ENCODE results near the gene DNAH6.
"Not testable (repeated sequence)": the region's sequence is repeated elsewhere in the genome, so short reads cannot be mapped to it uniquely, and the experiment has no call there.

The DNAH6 gene

GRCh38 chr2:84847326-84848050 is 331.2 kb downstream of the DNAH6 start:
- no peak for DNase-seq

GRCh38 chr2:84849271-84849952 is 333.1 kb downstream of the DNAH6 start:
- no peak for DNase-seq

GRCh38 chr2:84850471-84850870 is 334.2 kb downstream of the DNAH6 start:
- no peak for DNase-seq

DNA sequence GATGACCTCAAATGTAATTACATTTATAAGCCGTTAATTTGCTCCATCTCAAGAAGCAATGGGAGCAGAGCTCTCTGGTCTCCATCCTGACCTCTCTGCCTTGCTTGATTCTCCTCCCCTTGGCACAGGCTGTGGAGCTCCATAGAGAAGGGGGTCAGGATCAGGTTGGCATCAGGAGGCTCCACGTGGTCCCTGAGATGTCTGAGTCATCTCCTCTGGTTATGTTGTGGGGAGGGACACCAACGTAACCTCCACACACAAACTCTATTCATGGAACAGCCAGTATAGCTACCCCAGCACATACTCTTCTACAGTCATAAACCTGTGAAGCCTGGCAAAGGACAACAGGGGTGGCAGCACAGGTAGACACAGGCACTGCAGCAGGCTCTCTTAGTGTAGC is 335.6 kb downstream of the DNAH6 start:
- DNase-seq: no peak

DNA sequence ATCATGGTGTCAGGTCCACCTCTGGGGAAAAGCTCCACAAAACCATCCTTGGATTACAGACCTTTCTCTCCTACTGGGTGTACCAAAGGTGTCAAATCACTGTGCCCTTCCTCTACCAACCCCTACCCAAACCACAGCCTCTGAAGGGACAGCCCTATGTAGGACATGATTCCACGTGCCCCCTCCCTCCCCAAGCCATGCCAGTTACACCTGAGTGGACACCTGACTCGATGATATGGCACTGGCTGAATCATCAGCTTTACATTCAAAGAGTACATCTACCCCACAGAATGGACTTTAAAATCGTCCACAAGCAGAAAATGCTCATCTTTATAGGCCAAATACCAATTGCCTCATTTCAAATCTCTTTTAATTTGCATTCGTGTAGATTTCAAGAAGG is 338.6 kb downstream of the DNAH6 start:
- no peak for DNase-seq

GRCh38 chr2:84855731-84856130 is 339.4 kb downstream of the DNAH6 start:
- no peak for DNase-seq

- DNase-seq: no peak
Observed at GRCh38 chr2:84856787-84857186, 340.5 kb downstream of the DNAH6 start.

DNA sequence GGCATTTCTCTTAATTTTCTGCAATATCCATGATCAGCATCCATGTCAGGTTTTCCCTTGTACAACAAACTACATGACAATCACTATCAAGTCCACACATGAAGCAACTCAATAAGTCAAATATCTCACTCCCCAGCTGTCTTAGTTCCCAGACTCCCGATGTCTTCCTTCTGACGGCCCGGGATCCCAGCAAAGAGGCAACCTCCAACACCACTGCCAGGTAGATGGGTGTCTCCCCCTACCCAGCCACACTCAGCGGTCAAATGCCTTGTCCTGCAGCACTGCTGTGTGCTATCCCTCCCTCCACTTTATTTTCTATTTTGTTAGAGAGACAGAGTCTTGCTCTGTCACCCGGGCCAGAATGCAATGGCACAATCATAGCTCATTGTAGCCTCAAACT is 341.3 kb downstream of the DNAH6 start:
- DNase-seq: no peak

- no peak for DNase-seq
Observed at GRCh38 chr2:84858123-84858522, 341.8 kb downstream of the DNAH6 start.

DNA sequence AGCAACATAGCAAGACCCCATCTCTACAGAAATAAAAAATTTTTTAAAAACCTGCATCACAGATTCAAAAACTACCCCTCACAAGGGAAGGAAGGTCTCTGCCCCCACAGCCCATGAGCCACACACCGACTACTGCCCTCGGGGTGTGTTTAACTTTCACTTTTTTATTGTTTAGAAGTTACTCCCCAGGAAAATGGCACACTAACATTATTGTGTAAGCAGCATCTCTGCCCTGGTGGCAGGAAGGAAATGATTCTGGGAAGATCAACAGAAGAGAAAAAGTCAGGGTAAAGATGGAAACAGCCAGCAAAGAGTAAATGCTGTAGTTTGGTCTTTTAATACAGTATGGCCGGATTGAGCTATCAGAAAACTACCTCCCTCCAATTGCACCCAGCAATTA is 342.6 kb downstream of the DNAH6 start:
- no peak for DNase-seq

GRCh38 chr2:84861539-84861938 is 345.2 kb downstream of the DNAH6 start:
- DNase-seq: no peak

- no peak for DNase-seq
Observed at GRCh38 chr2:84862006-84862405, 345.7 kb downstream of the DNAH6 start.

GRCh38 chr2:84865181-84865783 is 349.0 kb downstream of the DNAH6 start:
- no peak for DNase-seq

DNA sequence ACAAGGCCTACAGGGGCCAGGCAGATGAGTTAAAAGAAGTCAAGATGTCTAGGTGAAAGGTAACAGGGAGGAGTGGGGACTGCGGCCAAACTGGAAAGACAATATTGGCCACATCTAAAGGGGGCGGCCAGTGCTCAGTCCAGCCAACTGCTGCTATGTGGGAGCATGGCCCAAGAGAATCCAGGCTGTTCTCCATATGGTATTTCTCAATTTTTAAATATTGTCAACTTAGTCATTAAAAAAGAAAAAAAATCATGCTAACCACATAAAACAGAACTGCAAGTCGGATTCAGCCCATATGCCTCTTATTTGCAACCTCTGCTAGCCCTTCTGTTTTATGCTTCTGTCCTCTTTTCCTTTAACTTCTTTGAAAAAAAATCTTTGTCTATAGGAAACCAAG is 349.8 kb downstream of the DNAH6 start:
- no peak for DNase-seq

GRCh38 chr2:84868327-84868726 is 352.0 kb downstream of the DNAH6 start:
- not testable (repeated sequence) for DNase-seq

Measured in stimulated activated CD4-positive, alpha-beta T cell treated with anti-CD3 and anti-CD28 coated beads, Interleukin-12 subunit alpha, Interleukin-12 subunit beta, amount 100 ng/mL, for 4 hours (primary cell).